ENCODE measurements around the gene NCAM2.
"Not testable (repeated sequence)": the region's sequence is repeated elsewhere in the genome, so short reads cannot be mapped to it uniquely, and the experiment has no call there.

The NCAM2 gene

GRCh38 chr21:21345296-21345695, 347.1 kb downstream of the NCAM2 start:
- DNase-seq = no peak

- DNase-seq = no peak
Measured at GRCh38 chr21:21345872-21346271, 347.7 kb downstream of the NCAM2 start.

GRCh38 chr21:21366277-21366676, 368.1 kb downstream of the NCAM2 start:
- no peak for DNase-seq

- no peak for DNase-seq
Measured at GRCh38 chr21:21367583-21367982, 369.4 kb downstream of the NCAM2 start.

- DNase-seq = no peak
Measured at GRCh38 chr21:21373969-21374368, 375.8 kb downstream of the NCAM2 start.

- DNase-seq = no peak
Measured at GRCh38 chr21:21383126-21383525, 384.9 kb downstream of the NCAM2 start.

GRCh38 chr21:21384977-21385376, 386.8 kb downstream of the NCAM2 start:
- no peak for DNase-seq

- no peak for DNase-seq
Measured at GRCh38 chr21:21385404-21385803, 387.2 kb downstream of the NCAM2 start.

- no peak for DNase-seq
Measured at GRCh38 chr21:21387916-21388315, 389.7 kb downstream of the NCAM2 start.

GRCh38 chr21:21394064-21394463, 395.9 kb downstream of the NCAM2 start:
- no peak for DNase-seq

- DNase-seq = no peak
Measured at GRCh38 chr21:21396424-21396823, 398.2 kb downstream of the NCAM2 start.

GRCh38 chr21:21397464-21397863, 399.3 kb downstream of the NCAM2 start:
- DNase-seq = no peak

GRCh38 chr21:21401444-21401843, 403.2 kb downstream of the NCAM2 start:
- DNase-seq = no peak

GRCh38 chr21:21402187-21402586, 404.0 kb downstream of the NCAM2 start:
- DNase-seq = not testable (repeated sequence)

- DNase-seq = not testable (repeated sequence)
Measured at GRCh38 chr21:21404261-21404660, 406.1 kb downstream of the NCAM2 start.

- no peak for DNase-seq
Measured at GRCh38 chr21:21406921-21407320, 408.7 kb downstream of the NCAM2 start.

- no peak for DNase-seq
Measured at GRCh38 chr21:21412096-21412495, 413.9 kb downstream of the NCAM2 start.

- no peak for DNase-seq
Measured at GRCh38 chr21:21415741-21416140, 417.5 kb downstream of the NCAM2 start.

- no peak for DNase-seq
Measured at GRCh38 chr21:21434944-21435343, 436.7 kb downstream of the NCAM2 start.

GRCh38 chr21:21436012-21436534, 437.9 kb downstream of the NCAM2 start:
- no peak for DNase-seq

- DNase-seq = no peak
Measured at GRCh38 chr21:21439761-21440160, 441.6 kb downstream of the NCAM2 start.

GRCh38 chr21:21457077-21457476, 458.9 kb downstream of the NCAM2 start:
- DNase-seq = no peak

- no peak for DNase-seq
Measured at GRCh38 chr21:21458124-21458631, 460.0 kb downstream of the NCAM2 start.

- DNase-seq = no peak
Measured at GRCh38 chr21:21460979-21461378, 462.8 kb downstream of the NCAM2 start.

GRCh38 chr21:21463456-21463855, 465.2 kb downstream of the NCAM2 start:
- DNase-seq = no peak
